Transverse colon (tissue), 4 donors: ENCODE measurements around the gene LMO4. TPM values are rescaled to one million over a fixed set of nuclear protein-coding genes. Genes with fewer than 3 reads are reported as not detected.

Source experiments
- DNase-seq: peaks from one replicate; pipeline ENCODE4 v3.0.0-alpha.2; 2019
- H3K27ac ChIP-seq, 4 donors: fragments of 200-600 bp; sonication (generic); 2 replicates each; pipeline ENCODE4 v1.5.1; 2016 to 2018; ENCODE audit warnings: inconsistent platforms in 4 of 4
- H3K27me3 ChIP-seq: fragments of 200-600 bp; sonication (generic); 2 replicates; pipeline ENCODE4 v1.5.1; 2017; ENCODE audit warnings: inconsistent platforms
- H3K36me3 ChIP-seq, 4 donors: fragments of 200-600 bp; sonication (generic); 2 replicates each; pipeline ENCODE4 v1.5.1; 2017 to 2019; ENCODE audit warnings: inconsistent platforms in 4 of 4
- H3K4me1 ChIP-seq, 4 donors: fragments of 200-600 bp; sonication (generic); 2 replicates each; pipeline ENCODE4 v1.5.1; 2017 to 2020; ENCODE audit warnings: inconsistent platforms in 4 of 4
- H3K4me3 ChIP-seq, 4 donors: fragments of 200-600 bp; sonication (generic); 1 replicate in 1 of 4; 2 replicates in 3 of 4; pipeline versions ENCODE4 v1.5.1 to v1.6.1; 2017 to 2019; ENCODE audit warnings: inconsistent platforms in 4 of 4
- H3K9me3 ChIP-seq, 2 donors: fragments of 200-600 bp; sonication (generic); 2 replicates each; pipeline ENCODE4 v1.5.1; 2017 to 2019; ENCODE audit warnings: inconsistent platforms in 2 of 2
- EP300 ChIP-seq: sonication (generic); formaldehyde crosslinking; IDR thresholded peaks from one replicate; pipeline ENCODE4 v1.6.1; 2017; ENCODE audit warnings: antibody characterized with exemption, low read depth
- POLR2A ChIP-seq: fragments of 450-650 bp; IDR thresholded peaks from one replicate; pipeline ENCODE4 v1.6.1; 2016; ENCODE audit warnings: antibody characterized with exemption, mild to moderate bottlenecking, moderate library complexity
- POLR2AphosphoS5 ChIP-seq, 3 donors: sonication (generic); formaldehyde crosslinking; IDR thresholded peaks; one replicate each; pipeline ENCODE4 v1.6.1; 2016; ENCODE audit warnings: antibody characterized with exemption in 3 of 3
- WGBS, 2 donors: methylation state at CpG; one replicate each; pipeline ENCODE4 v1.1.5; 2018; ENCODE audit warnings: low coverage in 1 of 2; 5-methylcytosine and 5-hydroxymethylcytosine counted together
- in situ Hi-C, 4 donors: fragments of 200-750 bp; cut with MboI; loops; one replicate each; pipeline versions ENCODE4 v1.15.0 to v1.15.1; 2017; ENCODE audit warnings: low sequenced_read_pairs in 3 of 4, low pct_ligation_motif_present in 1 of 4, low pct_unique_long_range_greater_than_20kb in 1 of 4
- intact Hi-C: fragments of 100-400 bp; cut with DNase I; formaldehyde crosslinking; loops from one replicate; pipeline ENCODE4 v1.15.1; 2023; ENCODE audit warnings: low total_unique reads
- total RNA-seq, 4 donors: library from RNA; depleted of rRNA; stranded (reverse); fragments of >200 nt; gene quantifications; one replicate each; pipeline ENCODE4 v1.1.0, GENCODE V29; 2016
- TF ChIP-seq, protein P1 (sequence below), 5 experiments: fragments of 200-600 bp in 3 of 5; fragments of 450-650 bp in 2 of 5; sonication (generic) in 3 of 5; IDR thresholded peaks; 1 replicate in 2 of 5; 2 replicates in 3 of 5; pipeline ENCODE4 v1.5.1; 2016 to 2017; ENCODE audit warnings: antibody characterized with exemption in 5 of 5, inconsistent platforms in 3 of 5, mild to moderate bottlenecking in 2 of 5, moderate library complexity in 1 of 5

Gene LMO4
- total RNA-seq, 4 donors from 2014 or later, result 8.4 to 22.4 (median 16.4) TPM

DNA sequence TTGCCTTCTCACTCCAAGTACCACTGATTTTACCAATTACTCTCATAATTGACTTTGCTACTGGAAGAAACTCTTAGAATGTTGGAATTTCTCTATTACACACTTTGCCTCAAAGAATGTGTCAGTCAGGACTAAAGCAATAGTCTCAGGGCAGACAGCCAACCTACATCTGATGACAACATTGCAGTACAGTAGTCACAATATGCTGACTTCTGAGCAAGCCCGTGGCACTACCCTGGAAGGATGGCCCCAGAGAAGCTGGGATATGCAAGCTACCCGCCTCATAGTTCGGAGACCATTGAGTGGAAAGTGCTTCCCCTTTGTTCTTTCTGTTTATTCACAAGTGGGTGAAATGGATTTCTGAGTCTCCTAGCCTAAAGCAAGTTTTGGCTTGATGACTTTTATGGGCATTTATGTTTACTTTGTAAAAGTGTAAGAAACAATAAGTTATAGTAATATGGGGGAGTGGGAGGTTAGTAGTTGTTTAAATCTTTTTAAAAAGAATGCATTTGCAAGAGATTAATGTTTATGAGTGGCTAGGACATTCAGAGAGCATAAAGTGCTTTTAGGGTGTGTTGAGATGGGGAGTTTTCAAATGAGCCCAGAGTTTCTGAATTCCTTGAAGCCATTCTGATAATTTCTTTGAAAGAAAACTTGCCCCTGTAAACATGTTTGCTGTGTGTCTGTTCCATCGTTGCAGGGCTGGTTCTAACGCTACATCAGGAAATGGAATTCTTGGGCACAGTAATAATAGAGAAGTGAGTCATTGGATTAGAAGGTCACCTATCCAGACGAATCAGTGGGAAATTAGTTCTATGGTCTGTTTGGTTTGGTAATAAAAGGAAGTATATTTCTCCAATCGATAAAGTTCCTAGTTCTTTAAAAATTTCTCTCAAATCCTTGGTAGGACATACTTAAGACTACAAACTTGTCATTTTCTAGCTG, 63.8 kb downstream of the LMO4 start:
- DNase-seq, result no peak
- TF ChIP-seq, protein P1, sequence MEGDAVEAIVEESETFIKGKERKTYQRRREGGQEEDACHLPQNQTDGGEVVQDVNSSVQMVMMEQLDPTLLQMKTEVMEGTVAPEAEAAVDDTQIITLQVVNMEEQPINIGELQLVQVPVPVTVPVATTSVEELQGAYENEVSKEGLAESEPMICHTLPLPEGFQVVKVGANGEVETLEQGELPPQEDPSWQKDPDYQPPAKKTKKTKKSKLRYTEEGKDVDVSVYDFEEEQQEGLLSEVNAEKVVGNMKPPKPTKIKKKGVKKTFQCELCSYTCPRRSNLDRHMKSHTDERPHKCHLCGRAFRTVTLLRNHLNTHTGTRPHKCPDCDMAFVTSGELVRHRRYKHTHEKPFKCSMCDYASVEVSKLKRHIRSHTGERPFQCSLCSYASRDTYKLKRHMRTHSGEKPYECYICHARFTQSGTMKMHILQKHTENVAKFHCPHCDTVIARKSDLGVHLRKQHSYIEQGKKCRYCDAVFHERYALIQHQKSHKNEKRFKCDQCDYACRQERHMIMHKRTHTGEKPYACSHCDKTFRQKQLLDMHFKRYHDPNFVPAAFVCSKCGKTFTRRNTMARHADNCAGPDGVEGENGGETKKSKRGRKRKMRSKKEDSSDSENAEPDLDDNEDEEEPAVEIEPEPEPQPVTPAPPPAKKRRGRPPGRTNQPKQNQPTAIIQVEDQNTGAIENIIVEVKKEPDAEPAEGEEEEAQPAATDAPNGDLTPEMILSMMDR (IDR thresholded peaks at IDR 0.05), result no peak
- TF ChIP-seq POLR2A (no peak), POLR2AphosphoS5 (IDR thresholded peaks at IDR 0.05) (no peak), EP300 (no peak)
- WGBS, 2 donors, result 54 to 64% methylated on average over 6 to 7 of the region's 7 CpGs
- Histone ChIP-seq H3K27ac (no peak overlapping the region), H3K4me3 (no peak overlapping the region), H3K9me3 (no peaks in the 10 kb centered on the region), H3K4me1 (peaks cover 0 to 4% (median 0%) of the 10 kb centered on the region in 4 donors), H3K27me3 (no peaks in the 10 kb centered on the region), H3K36me3 (no peaks in the 10 kb centered on the region)
- in situ Hi-C loops (no loop called here), intact Hi-C loops (no loop called here)

- no peak for DNase-seq
- in situ Hi-C loops (no loop called here), intact Hi-C loops (no loop called here)
- TF ChIP-seq EP300, result no peak
- TF ChIP-seq POLR2A, result no peak
- TF ChIP-seq, protein P1 (IDR thresholded peaks at IDR 0.05), result no peak
- TF ChIP-seq POLR2AphosphoS5 (IDR thresholded peaks at IDR 0.05), result no peak
- H3K27me3 ChIP-seq, result no peaks in the 10 kb centered on the region
- no peak overlapping the region for H3K27ac ChIP-seq
- no peaks in the 10 kb centered on the region for H3K36me3 ChIP-seq
- H3K4me3 ChIP-seq, result no peak overlapping the region
- whole genome bisulfite sequencing, 2 donors, result 65 to 90% methylated on average over 3 of the region's 3 CpGs
- no peaks in the 10 kb centered on the region for H3K9me3 ChIP-seq
- peaks cover 0 to 4% (median 0%) of the 10 kb centered on the region in 4 donors for H3K4me1 ChIP-seq
Measured at GRCh38 chr1:87393445-87394085, 64.9 kb downstream of the LMO4 start.

GRCh38 chr1:87394513-87394912, 65.8 kb downstream of the LMO4 start:
- TF ChIP-seq, protein P1 (IDR thresholded peaks at IDR 0.05), result no peak
- TF ChIP-seq POLR2A (no peak), EP300 (no peak), POLR2AphosphoS5 (IDR thresholded peaks at IDR 0.05) (no peak)
- no peaks in the 10 kb centered on the region for H3K36me3 ChIP-seq
- in situ Hi-C loops, result no loop called here
- DNase-seq, result no peak
- intact Hi-C loops, result no loop called here
- no peak overlapping the region for H3K27ac ChIP-seq
- H3K4me1 ChIP-seq, result peaks cover 0 to 4% (median under 1%) of the 10 kb centered on the region in 4 donors
- 79 to 91% methylated on average over 3 to 9 of the region's 9 CpGs for WGBS, 2 donors
- H3K27me3 ChIP-seq, result no peaks in the 10 kb centered on the region
- no peaks in the 10 kb centered on the region for H3K9me3 ChIP-seq
- H3K4me3 ChIP-seq, result no peak overlapping the region

DNA sequence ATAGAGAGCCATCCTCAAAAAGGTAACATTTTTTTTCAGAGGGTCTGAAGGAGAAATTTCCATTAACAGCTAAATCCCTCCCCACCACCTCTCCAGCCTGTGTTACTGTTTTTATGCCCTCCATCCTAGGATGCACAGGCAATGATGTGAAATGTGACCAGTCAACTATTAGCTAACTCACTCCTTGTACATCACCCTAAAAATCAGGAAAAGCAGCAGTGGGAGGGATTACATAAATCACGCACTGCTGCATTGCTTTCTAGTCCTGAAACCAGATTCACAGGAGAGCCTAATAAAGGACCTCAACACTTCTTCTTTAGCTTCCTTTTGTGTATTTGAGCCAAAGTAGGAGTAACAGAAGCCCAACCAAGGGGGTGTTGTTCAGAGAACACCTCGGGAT, 66.3 kb downstream of the LMO4 start:
- 89 to 98% methylated on average over 2 of the region's 2 CpGs for WGBS, 2 donors
- DNase-seq, result no peak
- Histone ChIP-seq H3K27ac (no peak overlapping the region), H3K4me1 (peaks cover 0 to 4% (median 2%) of the 10 kb centered on the region in 4 donors), H3K27me3 (no peaks in the 10 kb centered on the region), H3K4me3 (no peak overlapping the region), H3K36me3 (no peaks in the 10 kb centered on the region), H3K9me3 (no peaks in the 10 kb centered on the region)
- TF ChIP-seq POLR2AphosphoS5 (IDR thresholded peaks at IDR 0.05) (no peak), POLR2A (no peak), EP300 (no peak)
- TF ChIP-seq, protein P1 (IDR thresholded peaks at IDR 0.05), result no peak
- intact Hi-C loops, result no loop called here
- in situ Hi-C loops, result no loop called here
